Aorta (tissue), 5 donors: ENCODE measurements around the gene NBPF9. TPM values are rescaled to one million over a fixed set of nuclear protein-coding genes. Genes with fewer than 3 reads are reported as not detected.
"Not testable (repeated sequence)": the region's sequence is repeated elsewhere in the genome, so short reads cannot be mapped to it uniquely, and the experiment has no call there.

Experiments used
- ATAC-seq: fragments of 200-7000 bp; cut with Tn5 transposase; one replicate; pipeline ENCODE4 v1.9.1; 2022; ENCODE audit warnings: moderate library complexity; ENCODE audit not compliant: low FRiP score
- DNase-seq, 2 donors: peaks; one replicate each; pipeline ENCODE4 v3.0.0-alpha.2; 2020
- H3K27ac ChIP-seq, 2 donors: one replicate each; pipeline ENCODE4 v1.5.1; 2013; ENCODE audit warnings: low read length in 2 of 2, mild to moderate bottlenecking in 2 of 2, moderate library complexity in 2 of 2, control low read depth in 1 of 2, inconsistent platforms in 1 of 2, low read depth in 1 of 2
- H3K27me3 ChIP-seq, 2 donors: one replicate each; pipeline ENCODE4 v1.6.1; 2013; ENCODE audit warnings: control low read depth in 1 of 2, low read length in 1 of 2, mild to moderate bottlenecking in 1 of 2, moderate library complexity in 1 of 2; ENCODE audit not compliant: insufficient read depth in 2 of 2, control insufficient read depth in 1 of 2
- H3K36me3 ChIP-seq, 2 donors: one replicate each; pipeline ENCODE4 v1.6.1; 2013; ENCODE audit warnings: control low read depth in 1 of 2, low read length in 1 of 2, mild to moderate bottlenecking in 1 of 2; ENCODE audit not compliant: insufficient read depth in 2 of 2, control insufficient read depth in 1 of 2
- H3K4me1 ChIP-seq, 2 donors: one replicate each; pipeline ENCODE4 v1.6.1; 2013; ENCODE audit warnings: low read length in 2 of 2, control low read depth in 1 of 2, mild to moderate bottlenecking in 1 of 2, moderate library complexity in 1 of 2; ENCODE audit not compliant: insufficient read depth in 2 of 2, control insufficient read depth in 1 of 2
- H3K4me3 ChIP-seq, 2 donors: one replicate each; pipeline ENCODE4 v1.5.1; 2013; ENCODE audit warnings: low read length in 2 of 2, control low read depth in 1 of 2, mild to moderate bottlenecking in 1 of 2
- H3K9me3 ChIP-seq: one replicate; pipeline ENCODE4 v1.6.1; 2013; ENCODE audit warnings: mild to moderate bottlenecking, low read length; ENCODE audit not compliant: control insufficient read depth
- WGBS, 2 donors: extraction: QIAGEN DNeasy Blood & Tissue Kit; methylation state at CpG; one replicate each; pipeline ENCODE4 v1.1.7; 2013; 5-methylcytosine and 5-hydroxymethylcytosine counted together
- intact Hi-C, 2 donors: fragments of 100-400 bp; cut with DNase I; formaldehyde crosslinking; loops; one replicate each; pipeline versions ENCODE4 v1.14.2 to v1.15.0; 2022
- long read RNA-seq, 2 donors: library from polyadenylated mRNA; unstranded; transcript quantifications; one replicate each; pipeline ENCODE4 v2.0.0, GENCODE V29; 2020 to 2021
- polyA plus RNA-seq, 2 donors: library from polyadenylated mRNA; stranded (reverse); fragments of 200-250 nt; gene quantifications; one replicate each; pipeline ENCODE4 v1.2.3, GENCODE V29; 2013
- total RNA-seq, 2 donors: library from RNA; stranded (reverse); fragmentation: NEBNext Ultra II Directional; extraction: Animal tissue kit (Norgen Biotek cat#: 25700); gene quantifications; one replicate each; pipeline ENCODE4 v1.2.1, GENCODE V29; 2021
- donor health status: healthy with polysubstance abuse.
- donor health status: Bipolar disorder and iron deficiency.
- donor health status: DM: no; HTN: no; CAD: no.
- donor health status: DM: no; HTN: no; CAD: no.
- donor health status: DM: yes; HTN: yes; CAD: no.

Gene NBPF9, protein sequence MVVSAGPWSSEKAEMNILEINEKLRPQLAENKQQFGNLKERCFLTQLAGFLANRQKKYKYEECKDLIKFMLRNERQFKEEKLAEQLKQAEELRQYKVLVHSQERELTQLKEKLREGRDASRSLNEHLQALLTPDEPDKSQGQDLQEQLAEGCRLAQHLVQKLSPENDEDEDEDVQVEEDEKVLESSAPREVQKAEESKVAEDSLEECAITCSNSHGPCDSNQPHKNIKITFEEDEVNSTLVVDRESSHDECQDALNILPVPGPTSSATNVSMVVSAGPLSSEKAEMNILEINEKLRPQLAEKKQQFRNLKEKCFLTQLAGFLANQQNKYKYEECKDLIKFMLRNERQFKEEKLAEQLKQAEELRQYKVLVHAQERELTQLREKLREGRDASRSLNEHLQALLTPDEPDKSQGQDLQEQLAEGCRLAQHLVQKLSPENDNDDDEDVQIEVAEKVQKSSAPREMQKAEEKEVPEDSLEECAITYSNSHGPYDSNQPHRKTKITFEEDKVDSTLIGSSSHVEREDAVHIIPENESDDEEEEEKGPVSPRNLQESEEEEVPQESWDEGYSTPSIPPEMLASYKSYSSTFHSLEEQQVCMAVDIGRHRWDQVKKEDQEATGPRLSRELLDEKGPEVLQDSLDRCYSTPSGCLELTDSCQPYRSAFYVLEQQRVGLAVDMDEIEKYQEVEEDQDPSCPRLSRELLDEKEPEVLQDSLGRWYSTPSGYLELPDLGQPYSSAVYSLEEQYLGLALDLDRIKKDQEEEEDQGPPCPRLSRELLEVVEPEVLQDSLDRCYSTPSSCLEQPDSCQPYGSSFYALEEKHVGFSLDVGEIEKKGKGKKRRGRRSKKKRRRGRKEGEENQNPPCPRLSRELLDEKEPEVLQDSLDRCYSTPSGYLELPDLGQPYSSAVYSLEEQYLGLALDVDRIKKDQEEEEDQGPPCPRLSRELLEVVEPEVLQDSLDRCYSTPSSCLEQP (N-terminal part only)
- 10 to 100 TPM; 33.1 to 40.3 TPM for total RNA-seq
- polyA plus RNA-seq = 10 to 100 TPM in 1 of 2 donors, 1 to 10 TPM in 1; 4.5 to 16.6 TPM
- long read RNA-seq, donor 1, partial matches to known transcripts = 6 of 31 reads
- long read RNA-seq, donor 1, other reads (novel, unspliced or antisense) = 25 of 31 reads
- long read RNA-seq, donor 2, partial matches to known transcripts = 4 of 21 reads
- long read RNA-seq, donor 2, other reads (novel, unspliced or antisense) = 17 of 21 reads

DNA sequence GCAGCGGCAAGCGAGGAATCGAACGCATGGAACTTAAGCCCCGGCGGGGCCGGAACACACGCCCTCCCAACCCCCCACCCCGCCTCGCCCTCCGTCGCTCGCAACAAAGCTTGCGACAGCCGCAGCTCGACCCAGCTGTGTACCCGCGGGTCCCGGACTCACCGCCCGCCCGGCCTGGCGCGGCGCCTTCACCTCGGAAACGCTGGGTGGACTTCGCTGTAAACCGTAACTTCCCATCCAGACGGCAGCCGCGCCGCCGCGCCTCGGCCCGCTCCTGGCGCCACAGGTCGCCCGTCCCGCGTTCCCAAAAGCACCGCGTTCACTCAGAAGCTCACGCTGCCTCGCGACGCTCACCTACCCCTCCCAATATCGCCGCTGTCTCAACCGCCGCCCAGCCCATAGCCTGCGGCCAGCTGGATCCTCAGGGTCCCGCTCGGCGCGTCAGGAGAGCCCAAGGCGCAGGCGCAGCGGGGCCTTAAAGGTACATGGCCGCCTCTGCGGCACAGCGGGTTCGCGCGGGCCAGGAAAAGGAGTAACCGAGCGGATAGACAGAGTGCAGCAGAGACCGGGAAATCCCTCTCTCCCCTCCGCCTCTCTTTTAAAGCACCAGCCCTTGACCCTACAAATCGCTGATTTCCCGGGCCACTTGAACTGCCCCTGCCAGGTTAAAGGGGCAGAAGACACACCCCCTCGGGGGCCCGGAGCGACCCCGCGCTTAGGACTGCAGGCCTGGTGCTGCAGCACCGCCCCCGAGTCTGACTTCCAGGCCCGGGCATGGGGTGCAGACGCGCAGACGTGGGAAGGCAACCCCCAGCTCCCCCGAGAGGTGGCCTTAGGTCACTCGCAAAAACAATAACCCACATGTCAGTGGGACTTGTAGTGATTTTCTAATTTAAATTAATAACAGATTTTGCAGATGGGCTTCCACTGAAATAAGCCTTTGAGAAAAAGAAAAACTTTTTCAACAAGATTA lies at the start of gene NBPF9:
NBPF9 (minus strand) TSS at position 443 of the 973 bp plus-strand sequence. CDS start 21,412 bp downstream, outside the sequence.
- DNase-seq (peak; percentile 68 to 82), ATAC-seq (peak; percentile 99)
- H3K36me3 ChIP-seq, H3K4me1 ChIP-seq, H3K27me3 ChIP-seq, intact Hi-C loops, H3K27ac ChIP-seq, H3K9me3 ChIP-seq: not testable (repeated sequence)
- 0 to 1% methylated on average over 14 to 45 of the region's 85 CpGs for WGBS, 2 donors
- peak within 1 kb of the TSS in 1 of 2 donors; percentile 42 for H3K4me3 ChIP-seq

DNA sequence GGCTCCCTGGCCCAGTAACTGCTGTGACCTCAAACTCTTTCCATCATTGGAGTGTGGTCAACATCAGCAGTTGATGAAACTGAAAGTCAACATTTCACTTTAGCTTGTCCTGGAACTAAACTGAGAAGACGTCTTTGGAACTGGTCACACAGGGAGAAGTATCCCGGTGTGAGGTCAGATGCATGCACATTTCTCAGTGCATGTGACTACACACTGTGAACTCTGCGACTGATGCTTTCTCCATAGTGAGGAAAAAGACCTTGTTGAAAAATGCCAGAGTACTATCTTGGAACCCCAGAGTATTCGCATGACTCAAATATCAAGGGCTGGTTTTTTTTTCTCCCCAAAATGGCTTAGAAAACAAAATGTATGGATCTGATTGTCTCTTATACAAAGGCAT lies 46.6 kb upstream of the NBPF9 start:
- H3K27ac ChIP-seq, intact Hi-C loops, H3K4me1 ChIP-seq, ATAC-seq, DNase-seq, H3K36me3 ChIP-seq, H3K9me3 ChIP-seq, H3K27me3 ChIP-seq, H3K4me3 ChIP-seq: not testable (repeated sequence)
- WGBS, 2 donors = 66 to 69% methylated on average over 4 of the region's 4 CpGs

DNA sequence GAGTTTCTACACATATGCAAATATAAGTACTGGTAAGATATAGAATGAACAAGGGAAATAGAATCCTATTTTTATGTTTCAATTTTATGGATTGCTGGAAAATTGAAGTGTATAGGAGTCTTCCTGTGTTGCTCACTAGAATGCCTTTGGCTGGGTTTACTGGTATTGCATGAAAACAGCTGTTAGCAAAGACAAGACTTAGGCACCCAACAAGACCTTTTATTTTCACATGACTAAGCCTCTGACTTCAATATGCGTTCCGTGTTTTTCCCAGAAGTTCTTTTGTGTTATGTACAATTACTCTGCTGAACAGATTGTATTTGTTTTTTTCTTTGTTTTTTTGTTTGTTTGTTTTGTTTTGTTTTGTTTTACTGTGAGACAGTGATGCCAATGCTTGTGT lies 34.2 kb upstream of the NBPF9 start:
- not testable (repeated sequence) for DNase-seq
- WGBS, 2 donors = 86 to 92% methylated on average over 2 of the region's 2 CpGs

DNA sequence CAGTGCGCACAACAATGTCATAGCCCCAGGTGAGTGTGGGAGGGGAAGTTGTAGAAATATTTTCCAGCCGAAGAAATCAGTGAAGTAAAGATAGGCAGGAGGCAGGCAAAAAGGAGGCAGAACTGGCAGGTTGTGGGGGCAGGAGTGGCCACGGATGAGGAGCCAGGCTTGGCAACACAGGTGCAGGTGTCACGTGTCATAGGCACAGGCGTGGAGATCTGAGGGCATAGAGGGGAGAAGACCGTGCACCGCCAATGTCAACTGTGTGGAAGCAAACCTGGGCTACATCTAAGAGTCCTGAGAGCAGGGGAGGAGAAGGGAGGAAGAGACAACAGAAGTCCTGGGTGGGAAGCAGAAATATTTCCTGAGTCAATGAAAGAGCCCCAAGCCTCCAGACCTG lies 27.6 kb upstream of the NBPF9 start:
- H3K4me3 ChIP-seq, intact Hi-C loops, H3K36me3 ChIP-seq, H3K9me3 ChIP-seq, H3K4me1 ChIP-seq, H3K27ac ChIP-seq, H3K27me3 ChIP-seq, ATAC-seq: not testable (repeated sequence)
- DNase-seq = peak in 1 of 2 donors; percentile 35
- WGBS, 2 donors = 95 to 97% methylated on average over 7 of the region's 7 CpGs

More for the DNA sequence above, 34.2 kb upstream of the NBPF9 start:
- H3K4me3 ChIP-seq, H3K4me1 ChIP-seq, intact Hi-C loops, H3K36me3 ChIP-seq, H3K27me3 ChIP-seq, ATAC-seq, H3K27ac ChIP-seq, H3K9me3 ChIP-seq: not testable (repeated sequence)

DNA sequence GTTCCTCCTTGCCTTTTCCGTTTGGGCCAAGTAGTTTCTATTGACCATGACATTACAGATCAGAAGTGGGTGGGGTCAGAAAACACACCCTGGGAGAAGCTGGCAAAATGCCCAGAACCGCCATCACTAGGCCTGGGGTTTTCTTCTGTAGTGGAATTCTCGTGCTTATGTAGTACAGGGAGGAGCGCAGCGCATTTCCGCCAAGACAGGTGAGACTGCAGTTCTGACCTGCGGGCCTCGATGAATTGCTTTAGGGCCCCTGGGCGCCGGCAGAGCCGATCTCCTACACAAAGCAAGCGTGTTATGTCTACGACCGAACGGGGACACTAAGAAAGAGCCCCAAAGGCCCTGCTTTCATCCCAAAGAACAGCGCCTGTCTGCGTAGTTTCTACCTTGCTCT lies 25.9 kb upstream of the NBPF9 start:
- H3K4me3 ChIP-seq, intact Hi-C loops: not testable (repeated sequence)

DNA sequence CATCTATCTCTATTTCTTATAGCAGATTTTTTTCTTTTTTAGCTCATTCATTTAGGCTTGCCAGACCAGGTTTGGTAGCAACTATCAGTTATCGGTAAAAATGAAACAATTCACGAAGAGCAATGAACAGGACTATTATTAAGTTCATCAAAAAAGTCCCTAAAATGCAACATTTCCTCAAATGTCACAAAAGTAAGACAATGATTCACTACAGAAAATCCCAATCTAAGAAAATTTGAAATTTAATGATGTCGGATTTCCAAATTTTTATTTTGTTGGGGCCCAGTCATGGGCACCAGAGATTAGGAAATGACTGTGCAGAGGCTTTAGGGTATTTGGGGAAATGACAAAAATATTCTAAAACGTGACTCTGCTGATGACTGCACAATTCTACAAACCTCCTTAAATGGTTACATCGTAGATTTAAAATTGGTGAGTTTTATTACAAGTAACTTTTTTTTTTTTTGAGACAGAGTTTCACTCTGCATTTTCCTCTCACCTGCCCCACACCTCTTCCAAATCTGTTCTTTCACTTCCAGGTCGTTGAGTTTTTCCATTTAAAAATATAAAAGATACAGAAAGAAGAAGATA lies 23.3 kb upstream of the NBPF9 start:
- intact Hi-C loops, ATAC-seq, H3K4me3 ChIP-seq, H3K27ac ChIP-seq, H3K9me3 ChIP-seq, H3K4me1 ChIP-seq, DNase-seq, H3K36me3 ChIP-seq, H3K27me3 ChIP-seq: not testable (repeated sequence)
- 91 to 93% methylated on average over 5 of the region's 6 CpGs for WGBS, 2 donors

More for the DNA sequence above, 25.9 kb upstream of the NBPF9 start:
- ATAC-seq, H3K27ac ChIP-seq, DNase-seq, H3K27me3 ChIP-seq, H3K4me1 ChIP-seq, H3K9me3 ChIP-seq, H3K36me3 ChIP-seq: not testable (repeated sequence)
- no CpG with 5 or more reads among the region's 17 CpGs for WGBS, 2 donors

DNA sequence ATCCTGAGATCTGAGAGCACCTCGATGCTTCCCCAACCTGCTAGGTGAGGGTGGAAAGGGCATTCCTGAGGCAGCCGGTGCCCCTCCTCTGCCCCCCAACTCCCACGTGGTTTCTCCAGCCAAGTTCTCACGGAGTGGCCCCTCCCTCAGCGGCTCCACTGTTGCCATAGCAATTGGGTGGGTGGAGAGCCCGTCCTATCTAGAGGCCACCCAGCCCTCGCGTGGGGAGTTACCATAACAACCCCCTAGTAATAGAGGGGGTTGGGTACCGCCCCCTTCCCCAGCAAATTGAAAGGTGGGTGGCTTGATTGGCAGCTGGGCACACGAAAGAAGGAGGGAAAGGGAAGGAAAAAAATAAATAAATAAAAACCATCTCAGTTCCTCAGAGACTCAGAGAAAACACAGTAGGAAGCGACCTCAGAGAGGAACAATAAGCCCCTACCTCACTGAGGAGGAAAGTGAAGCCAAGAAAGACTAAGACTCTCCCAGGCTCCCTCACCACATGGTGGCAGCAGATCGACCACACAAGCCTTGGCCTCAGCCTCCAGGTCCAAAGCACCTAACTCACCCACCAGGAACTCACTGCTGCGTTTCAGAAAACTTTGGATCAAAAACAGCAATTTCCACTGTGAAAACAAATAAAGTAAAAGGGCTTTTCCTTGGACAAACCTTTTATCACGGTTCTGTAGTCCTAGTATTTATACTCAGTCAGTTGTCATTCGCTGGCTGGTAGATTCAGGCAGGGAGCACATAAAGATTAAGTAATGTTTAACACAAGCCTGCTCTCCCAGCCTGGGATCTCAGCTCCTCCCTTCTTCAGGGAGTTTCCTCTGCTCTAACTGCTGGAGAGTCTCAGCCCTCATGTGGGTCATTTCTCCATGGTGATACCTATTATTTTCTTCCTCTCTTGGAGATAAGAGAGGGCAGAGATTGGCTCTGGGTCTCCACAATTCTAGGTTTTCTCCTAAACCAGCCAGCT lies 20.9 kb upstream of the NBPF9 start:
- H3K36me3 ChIP-seq, H3K27me3 ChIP-seq, intact Hi-C loops, H3K4me1 ChIP-seq, H3K27ac ChIP-seq, ATAC-seq, H3K4me3 ChIP-seq, H3K9me3 ChIP-seq: not testable (repeated sequence)
- 3 to 5% methylated on average over 8 to 9 of the region's 15 CpGs for whole genome bisulfite sequencing, 2 donors
- peak in 1 of 2 donors; percentile 32 for DNase-seq
